ENCODE data around the gene SACM1L. TPM values are rescaled to one million over a fixed set of nuclear protein-coding genes. Genes with fewer than 3 reads are reported as not detected.
A peak's percentile ranks its signal among the peaks of the same experiment; 100 is the strongest.

The SACM1L gene
- total RNA-seq, 1 experiment from 2014 or later: 30.1 TPM

- ChIA-PET POLR2A (ENCODE audit: unreplicated experiment) (no interaction called here), CTCF (no interaction called here)
- Histone ChIP-seq H4K20me1 (ENCODE audit: low read length) (no peaks in the 10 kb centered on the region), H3K4me1 (ENCODE audit: insufficient read depth, low read length) (peaks cover 58% of the 10 kb centered on the region), H3K4me3 (ENCODE audit: low read length) (no peak overlapping the region), H3K36me3 (ENCODE audit: low read depth, low read length) (peaks cover 19% of the 10 kb centered on the region; the same call in 1 of the 2 replicates), H3K4me2 (ENCODE audit: low read length) (peak overlapping the region; percentile 25), H2AFZ (ENCODE audit: low read length) (no peak overlapping the region), H3K79me2 (ENCODE audit: low read length) (peaks cover 86% of the 10 kb centered on the region), H3K9ac (ENCODE audit: low read length) (peak overlapping the region; percentile 2; the same call in 1 of the 2 replicates), H3K27me3 (ENCODE audit: low read length) (no peaks in the 10 kb centered on the region), H3K9me3 (ENCODE audit: low read length) (no peaks in the 10 kb centered on the region), H3F3A (ENCODE audit: low read length, unreplicated experiment) (peaks cover 5% of the 10 kb centered on the region), H3K27ac (ENCODE audit: low read length) (peak overlapping the region; percentile 63), H3K9me2 (replicated peaks; ENCODE audit: low read length) (no peaks in the 10 kb centered on the region)
- DNase-seq (peak; percentile 44), ATAC-seq (no peak)
- TF ChIP-seq CTCF (conservative IDR thresholded peaks at IDR 0.05; ENCODE audit: low read depth, low read length) (no peak), EZH2phosphoT487 (IDR thresholded peaks at IDR 0.05; ENCODE audit: borderline replicate concordance, low read length) (no peak), EZH2 (IDR thresholded peaks at IDR 0.05; ENCODE audit: low read length, unreplicated experiment) (no peak)
- intact Hi-C loops (cut with micrococcal nuclease): no loop called here
- no TSS peak for BruUV-seq (replicated peaks)
These were observed 48.4 kb upstream of the SACM1L start for GRCh38 chr3:45640724-45641361.

GRCh38 chr3:45641756-45642155, 47.4 kb upstream of the SACM1L start:
- CTCF ChIA-PET: interaction anchor here (1.0 kb wide), 1 partner anchor 16 kb away, joined by 3 read pairs; no protein-coding TSS in a partner anchor
- Histone ChIP-seq H3K9me3 (ENCODE audit: low read length) (no peaks in the 10 kb centered on the region), H3K4me3 (ENCODE audit: low read length) (no peak overlapping the region), H3K4me2 (ENCODE audit: low read length) (no peak overlapping the region), H3K36me3 (ENCODE audit: low read depth, low read length) (peaks cover 13% of the 10 kb centered on the region; the same call in 1 of the 2 replicates), H3F3A (ENCODE audit: low read length, unreplicated experiment) (peaks cover 8% of the 10 kb centered on the region), H3K27me3 (ENCODE audit: low read length) (no peaks in the 10 kb centered on the region), H2AFZ (ENCODE audit: low read length) (no peak overlapping the region), H3K27ac (ENCODE audit: low read length) (peak overlapping the region; percentile 97), H3K79me2 (ENCODE audit: low read length) (peaks cover 86% of the 10 kb centered on the region), H3K4me1 (ENCODE audit: insufficient read depth, low read length) (peaks cover 65% of the 10 kb centered on the region), H4K20me1 (ENCODE audit: low read length) (no peaks in the 10 kb centered on the region), H3K9me2 (replicated peaks; ENCODE audit: low read length) (no peaks in the 10 kb centered on the region), H3K9ac (ENCODE audit: low read length) (peak overlapping the region; percentile 89; the same call in 1 of the 2 replicates)
- DNase-seq (no peak), ATAC-seq (no peak)
- POLR2A ChIA-PET (ENCODE audit: unreplicated experiment): no interaction called here
- BruUV-seq (replicated peaks): no TSS peak
- TF ChIP-seq EZH2phosphoT487 (IDR thresholded peaks at IDR 0.05; ENCODE audit: borderline replicate concordance, low read length) (no peak), EZH2 (IDR thresholded peaks at IDR 0.05; ENCODE audit: low read length, unreplicated experiment) (no peak), CTCF (conservative IDR thresholded peaks at IDR 0.05; ENCODE audit: low read depth, low read length) (no peak)
- intact Hi-C loops (cut with micrococcal nuclease): no loop called here

GRCh38 chr3:45642731-45643152, 46.5 kb upstream of the SACM1L start:
- BruUV-seq (replicated peaks): no TSS peak

More at GRCh38 chr3:45642731-45643152, 46.5 kb upstream of the SACM1L start:
- Histone ChIP-seq H3K9me3 (ENCODE audit: low read length) (no peaks in the 10 kb centered on the region), H3K4me1 (ENCODE audit: insufficient read depth, low read length) (peaks cover 73% of the 10 kb centered on the region), H3F3A (ENCODE audit: low read length, unreplicated experiment) (peaks cover 10% of the 10 kb centered on the region), H3K4me3 (ENCODE audit: low read length) (no peak overlapping the region), H3K79me2 (ENCODE audit: low read length) (peaks cover 86% of the 10 kb centered on the region), H2AFZ (ENCODE audit: low read length) (no peak overlapping the region), H3K9ac (ENCODE audit: low read length) (peak overlapping the region; percentile 89), H3K27me3 (ENCODE audit: low read length) (no peaks in the 10 kb centered on the region), H3K27ac (ENCODE audit: low read length) (peak overlapping the region; percentile 97), H3K36me3 (ENCODE audit: low read depth, low read length) (peaks cover 12% of the 10 kb centered on the region; the same call in 1 of the 2 replicates), H3K9me2 (replicated peaks; ENCODE audit: low read length) (no peaks in the 10 kb centered on the region), H4K20me1 (ENCODE audit: low read length) (no peaks in the 10 kb centered on the region), H3K4me2 (ENCODE audit: low read length) (peak overlapping the region; percentile 79)
- ChIA-PET POLR2A (ENCODE audit: unreplicated experiment) (no interaction called here), CTCF (interaction anchor here (1.0 kb wide), 1 partner anchor 17 kb away, joined by 3 read pairs; no protein-coding TSS in a partner anchor)
- ATAC-seq: no peak; the same call in 1 of the 2 replicates
- intact Hi-C loops (cut with micrococcal nuclease): no loop called here
- DNase-seq: no peak
- TF ChIP-seq EZH2 (IDR thresholded peaks at IDR 0.05; ENCODE audit: low read length, unreplicated experiment): no peak
- no peak for TF ChIP-seq CTCF (conservative IDR thresholded peaks at IDR 0.05; ENCODE audit: low read depth, low read length)
- TF ChIP-seq EZH2phosphoT487 (IDR thresholded peaks at IDR 0.05; ENCODE audit: borderline replicate concordance, low read length): no peak
